Astrocyte (in vitro differentiated cells and primary cell): Measurements from ENCODE around the gene FGD2.

Source experiments
- CTCF ChIP-seq: IDR thresholded peaks from 2 replicates; pipeline ENCODE4 v1.5.1; 2011; ENCODE audit warnings: low read depth, mild to moderate bottlenecking, inconsistent platforms, low read length, moderate library complexity; ENCODE audit not compliant: insufficient read depth
- EZH2 ChIP-seq: IDR thresholded peaks from 2 replicates; pipeline ENCODE4 v1.6.1; 2012; ENCODE audit warnings: mild to moderate bottlenecking, low read length, inconsistent platforms; ENCODE audit not compliant: insufficient read depth

GRCh38 chr6:36989264-36989663 lies 16.2 kb upstream of the FGD2 start:
- TF ChIP-seq CTCF = no peak
- TF ChIP-seq EZH2 = no peak
